T-helper 17 cell (primary cell): ENCODE results near the gene KMT2A. TPM values are rescaled to one million over a fixed set of nuclear protein-coding genes. Genes with fewer than 3 reads are reported as not detected.
"Not testable (repeated sequence)": the region's sequence is repeated elsewhere in the genome, so short reads cannot be mapped to it uniquely, and the experiment has no call there.

Source experiments
- ATAC-seq: fragments of 150-1000 bp; cut with Tn5 transposase; 2 replicates; pipeline ENCODE4 v1.10.0; 2021; ENCODE audit warnings: mild to moderate bottlenecking, moderate library complexity
- DNase-seq, 3 donors: peaks; one replicate each; pipeline versions ENCODE4 v3.0.0 to v3.0.0-alpha.2; 2020 to 2021
- H3K9me3 ChIP-seq: one replicate; pipeline ENCODE4 v1.7.0; 2013; ENCODE audit warnings: low read length, mild to moderate bottlenecking; ENCODE audit not compliant: control insufficient read depth, poor library complexity, severe bottlenecking
- H3K27ac Mint-ChIP-seq: one replicate; pipeline ENCODE4 v1.8.0; 2022; ENCODE audit warnings: mild to moderate bottlenecking, moderate library complexity, mixed read lengths
- H3K27me3 Mint-ChIP-seq: one replicate; pipeline ENCODE4 v1.8.0; 2022; ENCODE audit warnings: mixed read lengths
- H3K36me3 Mint-ChIP-seq: one replicate; pipeline ENCODE4 v1.8.0; 2022; ENCODE audit warnings: low read depth, mixed read lengths
- H3K4me1 Mint-ChIP-seq: one replicate; pipeline ENCODE4 v1.8.0; 2022; ENCODE audit warnings: mild to moderate bottlenecking, mixed read lengths
- H3K4me3 Mint-ChIP-seq: one replicate; pipeline ENCODE4 v1.8.0; 2022; ENCODE audit warnings: mild to moderate bottlenecking, moderate library complexity, mixed read lengths
- total RNA-seq, 4 donors: library from RNA in 2 of 4; stranded (reverse) in 2 of 4; gene quantifications; one replicate each; pipeline ENCODE4 v1.2.3 and lab custom pipeline; 2022 to 2026

KMT2A gene
- total RNA-seq, 2 donors from 2014 or later, result 156 to 178 TPM

GRCh38 chr11:118473537-118473936 is 37.2 kb downstream of the KMT2A start:
- ATAC-seq, result no peak
- Mint-ChIP-seq H3K27ac (peak overlapping the region; percentile 87), H3K36me3 (peaks cover 22% of the 10 kb centered on the region), H3K4me1 (peaks cover 27% of the 10 kb centered on the region), H3K4me3 (no peak overlapping the region), H3K27me3 (no peaks in the 10 kb centered on the region)
- no peak for DNase-seq
- H3K9me3 ChIP-seq, result no peaks in the 10 kb centered on the region

DNA sequence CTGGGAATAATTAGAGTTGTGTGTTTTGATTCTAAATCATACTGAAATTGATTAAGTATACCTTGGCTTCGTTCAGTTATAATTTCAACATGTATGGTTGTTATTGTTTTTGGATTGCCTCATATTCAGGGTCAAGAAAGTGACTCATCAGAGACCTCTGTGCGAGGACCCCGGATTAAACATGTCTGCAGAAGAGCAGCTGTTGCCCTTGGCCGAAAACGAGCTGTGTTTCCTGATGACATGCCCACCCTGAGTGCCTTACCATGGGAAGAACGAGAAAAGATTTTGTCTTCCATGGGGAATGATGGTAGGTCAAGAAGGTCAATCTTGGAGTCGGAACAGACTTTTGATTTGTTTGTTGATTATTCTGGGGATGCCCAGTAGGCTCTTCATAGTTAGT is 40.4 kb downstream of the KMT2A start:
- H3K27ac Mint-ChIP-seq, result peak overlapping the region; percentile 34
- no peak for ATAC-seq

GRCh38 chr11:118481238-118481637 is 44.9 kb downstream of the KMT2A start:
- peaks cover 14% of the 10 kb centered on the region for H3K36me3 Mint-ChIP-seq
- peak overlapping the region; percentile 62 for H3K27ac Mint-ChIP-seq

More for the DNA sequence above, 40.4 kb downstream of the KMT2A start:
- Mint-ChIP-seq H3K4me3 (no peak overlapping the region), H3K36me3 (peaks cover 22% of the 10 kb centered on the region), H3K4me1 (peaks cover 17% of the 10 kb centered on the region), H3K27me3 (no peaks in the 10 kb centered on the region)
- no peaks in the 10 kb centered on the region for H3K9me3 ChIP-seq
- DNase-seq, result no peak

DNA sequence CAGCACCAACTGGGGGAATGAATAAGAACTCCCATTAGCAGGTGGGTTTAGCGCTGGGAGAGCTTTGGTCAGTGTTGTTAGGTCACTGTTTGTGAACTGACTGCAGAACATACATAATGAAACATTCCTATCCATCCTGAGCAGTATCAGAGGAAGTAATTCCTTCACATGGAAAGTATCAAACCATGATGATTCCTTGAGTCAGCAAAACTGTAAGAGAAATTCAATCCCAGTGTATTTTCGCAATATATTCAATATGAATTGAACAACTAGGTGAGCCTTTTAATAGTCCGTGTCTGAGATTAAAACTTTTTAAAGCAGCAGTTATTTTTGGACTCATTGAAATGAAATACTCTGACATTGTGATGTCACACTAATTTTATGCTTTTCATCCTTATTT is 48.1 kb downstream of the KMT2A start:
- ATAC-seq (no peak), DNase-seq (no peak)
- Mint-ChIP-seq H3K4me1 (peaks cover 4% of the 10 kb centered on the region), H3K4me3 (no peak overlapping the region), H3K36me3 (peaks cover 6% of the 10 kb centered on the region), H3K27me3 (no peaks in the 10 kb centered on the region), H3K27ac (peak overlapping the region; percentile 9)
- H3K9me3 ChIP-seq, result no peaks in the 10 kb centered on the region

More at GRCh38 chr11:118481238-118481637, 44.9 kb downstream of the KMT2A start:
- H3K27me3 Mint-ChIP-seq, DNase-seq, H3K4me3 Mint-ChIP-seq, ATAC-seq, H3K4me1 Mint-ChIP-seq, H3K9me3 ChIP-seq: not testable (repeated sequence)

DNA sequence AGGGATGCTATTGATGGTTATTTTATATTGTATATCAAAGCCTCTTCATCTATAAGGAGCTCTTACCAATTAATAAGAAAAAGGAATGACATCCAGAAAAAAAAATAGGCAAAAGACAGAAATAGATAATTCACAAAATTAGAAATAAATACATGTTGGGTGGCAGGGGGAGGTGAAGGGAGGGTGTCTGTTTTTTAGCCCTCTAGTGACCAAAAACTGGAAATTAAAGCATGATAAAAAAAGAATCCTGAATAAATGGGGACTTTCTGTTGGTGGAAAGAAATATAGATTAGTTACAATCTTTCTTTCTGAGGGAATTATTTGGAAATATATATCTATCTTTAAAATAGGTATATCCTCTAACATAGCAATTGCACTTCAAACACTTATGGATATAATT is 49.0 kb downstream of the KMT2A start:
- H3K4me1 Mint-ChIP-seq, result peaks cover 4% of the 10 kb centered on the region
- peak overlapping the region; percentile 51 for H3K27ac Mint-ChIP-seq
- H3K27me3 Mint-ChIP-seq, result no peaks in the 10 kb centered on the region
- peaks cover 6% of the 10 kb centered on the region for H3K36me3 Mint-ChIP-seq
- no peak overlapping the region for H3K4me3 Mint-ChIP-seq
- H3K9me3 ChIP-seq, result no peaks in the 10 kb centered on the region
- no peak for DNase-seq
- ATAC-seq, result no peak

- peaks cover 3% of the 10 kb centered on the region for H3K36me3 Mint-ChIP-seq
- H3K9me3 ChIP-seq, result no peaks in the 10 kb centered on the region
- peaks cover 6% of the 10 kb centered on the region for H3K4me1 Mint-ChIP-seq
- H3K27me3 Mint-ChIP-seq, result no peaks in the 10 kb centered on the region
- H3K4me3 Mint-ChIP-seq, result no peak overlapping the region
- peak; percentile 78 for ATAC-seq
- peak; percentile 61 to 72 (median 67) for DNase-seq
- peak overlapping the region; percentile 88 for H3K27ac Mint-ChIP-seq
Observed at GRCh38 chr11:118488480-118489109, 52.3 kb downstream of the KMT2A start.

DNA sequence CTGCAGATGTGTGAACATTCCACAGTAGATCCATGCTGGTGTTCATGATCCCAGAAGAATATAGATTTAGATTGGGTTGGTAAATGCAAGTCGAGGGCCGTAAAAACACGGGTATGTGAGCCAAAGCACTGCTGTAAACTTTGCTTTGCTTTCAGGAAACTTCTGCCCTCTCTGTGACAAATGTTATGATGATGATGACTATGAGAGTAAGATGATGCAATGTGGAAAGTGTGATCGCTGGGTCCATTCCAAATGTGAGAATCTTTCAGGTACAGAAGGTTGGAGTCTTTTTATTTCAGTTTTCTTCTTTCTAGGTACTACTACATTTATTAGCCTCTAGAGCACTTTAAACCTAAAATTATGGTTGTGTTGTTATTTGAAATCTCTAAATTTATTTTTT is 54.7 kb downstream of the KMT2A start:
- H3K27ac Mint-ChIP-seq, result no peak overlapping the region

GRCh38 chr11:118497831-118498230 is 61.5 kb downstream of the KMT2A start:
- peaks cover 6% of the 10 kb centered on the region for H3K36me3 Mint-ChIP-seq

More for the DNA sequence above, 54.7 kb downstream of the KMT2A start:
- ATAC-seq, result no peak
- DNase-seq, result no peak
- Mint-ChIP-seq H3K27me3 (no peaks in the 10 kb centered on the region), H3K4me3 (no peak overlapping the region), H3K4me1 (peaks cover 6% of the 10 kb centered on the region), H3K36me3 (peaks cover 4% of the 10 kb centered on the region)
- no peaks in the 10 kb centered on the region for H3K9me3 ChIP-seq

DNA sequence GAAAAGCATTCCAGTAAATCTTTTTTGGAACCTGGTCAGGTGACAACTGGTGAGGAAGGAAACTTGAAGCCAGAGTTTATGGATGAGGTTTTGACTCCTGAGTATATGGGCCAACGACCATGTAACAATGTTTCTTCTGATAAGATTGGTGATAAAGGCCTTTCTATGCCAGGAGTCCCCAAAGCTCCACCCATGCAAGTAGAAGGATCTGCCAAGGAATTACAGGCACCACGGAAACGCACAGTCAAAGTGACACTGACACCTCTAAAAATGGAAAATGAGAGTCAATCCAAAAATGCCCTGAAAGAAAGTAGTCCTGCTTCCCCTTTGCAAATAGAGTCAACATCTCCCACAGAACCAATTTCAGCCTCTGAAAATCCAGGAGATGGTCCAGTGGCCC is 66.9 kb downstream of the KMT2A start:
- H3K36me3 Mint-ChIP-seq, result peaks cover 20% of the 10 kb centered on the region
- H3K4me3 Mint-ChIP-seq, result no peak overlapping the region
- no peaks in the 10 kb centered on the region for H3K9me3 ChIP-seq
- no peak overlapping the region for H3K27ac Mint-ChIP-seq
- no peak for ATAC-seq
- H3K4me1 Mint-ChIP-seq, result peaks cover 16% of the 10 kb centered on the region
- no peak for DNase-seq
- H3K27me3 Mint-ChIP-seq, result no peaks in the 10 kb centered on the region

More at GRCh38 chr11:118497831-118498230, 61.5 kb downstream of the KMT2A start:
- Mint-ChIP-seq H3K4me1 (peaks cover 2% of the 10 kb centered on the region), H3K4me3 (no peak overlapping the region), H3K27ac (no peak overlapping the region), H3K27me3 (no peaks in the 10 kb centered on the region)
- H3K9me3 ChIP-seq, result no peaks in the 10 kb centered on the region
- ATAC-seq, result no peak
- no peak for DNase-seq

GRCh38 chr11:118511601-118512000 is 75.3 kb downstream of the KMT2A start:
- DNase-seq, result no peak
- Mint-ChIP-seq H3K27ac (no peak overlapping the region), H3K4me1 (peaks cover 18% of the 10 kb centered on the region), H3K36me3 (peaks cover 20% of the 10 kb centered on the region), H3K4me3 (no peak overlapping the region), H3K27me3 (no peaks in the 10 kb centered on the region)
- no peak for ATAC-seq
- H3K9me3 ChIP-seq, result no peaks in the 10 kb centered on the region

- Mint-ChIP-seq H3K27ac (peak overlapping the region; percentile 80), H3K36me3 (peaks cover 20% of the 10 kb centered on the region), H3K27me3 (no peaks in the 10 kb centered on the region), H3K4me3 (peak overlapping the region; percentile 25), H3K4me1 (peaks cover 16% of the 10 kb centered on the region)
- H3K9me3 ChIP-seq, result no peaks in the 10 kb centered on the region
- ATAC-seq, result peak; percentile 62
- DNase-seq, result no peak
Observed at GRCh38 chr11:118514103-118514502, 77.8 kb downstream of the KMT2A start.

- H3K36me3 Mint-ChIP-seq, result peaks cover 9% of the 10 kb centered on the region
- peaks cover 15% of the 10 kb centered on the region for H3K4me1 Mint-ChIP-seq
- no peak for ATAC-seq
- DNase-seq, result no peak
- H3K9me3 ChIP-seq, result no peaks in the 10 kb centered on the region
- H3K27ac Mint-ChIP-seq, result no peak overlapping the region
- H3K4me3 Mint-ChIP-seq, result no peak overlapping the region
- H3K27me3 Mint-ChIP-seq, result no peaks in the 10 kb centered on the region
Observed at GRCh38 chr11:118519549-118519948, 83.3 kb downstream of the KMT2A start.

- Mint-ChIP-seq H3K27me3 (no peaks in the 10 kb centered on the region), H3K36me3 (peaks cover 6% of the 10 kb centered on the region), H3K27ac (peak overlapping the region; percentile 4), H3K4me3 (no peak overlapping the region), H3K4me1 (peaks cover 14% of the 10 kb centered on the region)
- ATAC-seq (no peak), DNase-seq (no peak)
- H3K9me3 ChIP-seq, result no peaks in the 10 kb centered on the region
Observed at GRCh38 chr11:118521892-118522311, 85.6 kb downstream of the KMT2A start.

DNA sequence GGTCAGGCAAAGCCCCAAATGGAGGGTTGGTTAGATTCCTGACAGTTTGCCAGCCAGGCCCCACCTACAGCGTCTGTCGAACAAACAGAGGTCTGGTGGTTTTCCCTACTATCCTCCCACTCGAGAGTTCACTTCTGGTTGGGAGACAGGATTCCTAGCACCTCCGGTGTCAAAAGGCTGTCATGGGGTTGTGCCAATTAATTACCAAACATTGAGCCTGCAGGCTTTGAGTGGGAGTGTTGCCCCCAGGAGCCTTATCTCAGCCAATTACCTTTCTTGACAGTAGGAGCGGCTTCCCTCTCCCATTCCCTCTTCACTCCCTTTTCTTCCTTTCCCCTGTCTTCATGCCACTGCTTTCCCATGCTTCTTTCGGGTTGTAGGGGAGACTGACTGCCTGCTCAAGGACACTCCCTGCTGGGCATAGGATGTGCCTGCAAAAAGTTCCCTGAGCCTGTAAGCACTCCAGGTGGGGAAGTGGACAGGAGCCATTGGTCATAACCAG is 86.3 kb downstream of the KMT2A start:
- Mint-ChIP-seq H3K27ac (no peak overlapping the region), H3K4me3 (no peak overlapping the region), H3K27me3 (no peaks in the 10 kb centered on the region), H3K36me3 (peaks cover 6% of the 10 kb centered on the region), H3K4me1 (peaks cover 18% of the 10 kb centered on the region)
- no peak for DNase-seq
- no peak for ATAC-seq
- no peaks in the 10 kb centered on the region for H3K9me3 ChIP-seq
